IMR-90 (cell line): ENCODE measurements around the gene SPCS1.

Source experiments
- CEBPB ChIP-seq: IDR thresholded peaks from 2 replicates; pipeline ENCODE4 v1.6.1; 2012; ENCODE audit warnings: low read depth, low read length, improper control_type of control experiment
- ELK1 ChIP-seq: fragments of 150-350 bp; IDR thresholded peaks from 2 replicates; pipeline ENCODE4 v1.6.1; 2016; ENCODE audit warnings: low read depth, mild to moderate bottlenecking, low read length, moderate library complexity, borderline replicate concordance
- FOS ChIP-seq: fragments of 150-350 bp; IDR thresholded peaks from 2 replicates; pipeline ENCODE4 v1.6.1; 2016; ENCODE audit warnings: low read depth, low read length
- MAZ ChIP-seq: IDR thresholded peaks from 2 replicates; pipeline ENCODE4 v1.6.1; 2012; ENCODE audit warnings: low read depth, mild to moderate bottlenecking, low read length, improper control_type of control experiment, moderate library complexity, borderline replicate concordance
- MXI1 ChIP-seq: IDR thresholded peaks from 2 replicates; pipeline ENCODE4 v1.6.1; 2012; ENCODE audit warnings: low read depth, mild to moderate bottlenecking, low read length, moderate library complexity, borderline replicate concordance
- POLR2A ChIP-seq: IDR thresholded peaks from 2 replicates; pipeline ENCODE4 v1.6.1; 2012; ENCODE audit warnings: mild to moderate bottlenecking, low read depth, low read length
- RAD21 ChIP-seq: IDR thresholded peaks from 2 replicates; pipeline ENCODE4 v1.6.1; 2012; ENCODE audit warnings: low read length, improper control_type of control experiment
- RCOR1 ChIP-seq: IDR thresholded peaks from 2 replicates; pipeline ENCODE4 v1.6.1; 2012; ENCODE audit warnings: mild to moderate bottlenecking, low read length, improper control_type of control experiment; ENCODE audit not compliant: insufficient replicate concordance
- RFX5 ChIP-seq: IDR thresholded peaks from 2 replicates; pipeline ENCODE4 v1.8.0; 2012; ENCODE audit warnings: low read depth, mild to moderate bottlenecking, low read length, moderate library complexity
- SMC3 ChIP-seq: fragments of 150-350 bp; IDR thresholded peaks from 2 replicates; pipeline ENCODE4 v1.6.1; 2016; ENCODE audit warnings: low read depth, mild to moderate bottlenecking, antibody characterized with exemption, low read length, moderate library complexity
- TF ChIP-seq, protein P1 (sequence below): conservative IDR thresholded peaks from 2 replicates; pipeline ENCODE4 v1.5.1; 2012; ENCODE audit warnings: mild to moderate bottlenecking, low read depth, low read length, improper control_type of control experiment
- TF ChIP-seq, protein P2 (sequence below): fragments of 150-350 bp; IDR thresholded peaks from 2 replicates; pipeline ENCODE4 v1.6.1; 2017; ENCODE audit warnings: mild to moderate bottlenecking, antibody characterized with exemption, low read length, low read depth

GRCh38 chr3:52752045-52752660, 46.2 kb downstream of the SPCS1 start:
- TF ChIP-seq POLR2A (no peak), RAD21 (no peak), CEBPB (no peak), MXI1 (no peak), SMC3 (no peak), RFX5 (no peak), FOS (no peak), ELK1 (no peak), MAZ (no peak), RCOR1 (no peak)
- TF ChIP-seq, protein P1, sequence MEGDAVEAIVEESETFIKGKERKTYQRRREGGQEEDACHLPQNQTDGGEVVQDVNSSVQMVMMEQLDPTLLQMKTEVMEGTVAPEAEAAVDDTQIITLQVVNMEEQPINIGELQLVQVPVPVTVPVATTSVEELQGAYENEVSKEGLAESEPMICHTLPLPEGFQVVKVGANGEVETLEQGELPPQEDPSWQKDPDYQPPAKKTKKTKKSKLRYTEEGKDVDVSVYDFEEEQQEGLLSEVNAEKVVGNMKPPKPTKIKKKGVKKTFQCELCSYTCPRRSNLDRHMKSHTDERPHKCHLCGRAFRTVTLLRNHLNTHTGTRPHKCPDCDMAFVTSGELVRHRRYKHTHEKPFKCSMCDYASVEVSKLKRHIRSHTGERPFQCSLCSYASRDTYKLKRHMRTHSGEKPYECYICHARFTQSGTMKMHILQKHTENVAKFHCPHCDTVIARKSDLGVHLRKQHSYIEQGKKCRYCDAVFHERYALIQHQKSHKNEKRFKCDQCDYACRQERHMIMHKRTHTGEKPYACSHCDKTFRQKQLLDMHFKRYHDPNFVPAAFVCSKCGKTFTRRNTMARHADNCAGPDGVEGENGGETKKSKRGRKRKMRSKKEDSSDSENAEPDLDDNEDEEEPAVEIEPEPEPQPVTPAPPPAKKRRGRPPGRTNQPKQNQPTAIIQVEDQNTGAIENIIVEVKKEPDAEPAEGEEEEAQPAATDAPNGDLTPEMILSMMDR = no peak
- TF ChIP-seq, protein P2, sequence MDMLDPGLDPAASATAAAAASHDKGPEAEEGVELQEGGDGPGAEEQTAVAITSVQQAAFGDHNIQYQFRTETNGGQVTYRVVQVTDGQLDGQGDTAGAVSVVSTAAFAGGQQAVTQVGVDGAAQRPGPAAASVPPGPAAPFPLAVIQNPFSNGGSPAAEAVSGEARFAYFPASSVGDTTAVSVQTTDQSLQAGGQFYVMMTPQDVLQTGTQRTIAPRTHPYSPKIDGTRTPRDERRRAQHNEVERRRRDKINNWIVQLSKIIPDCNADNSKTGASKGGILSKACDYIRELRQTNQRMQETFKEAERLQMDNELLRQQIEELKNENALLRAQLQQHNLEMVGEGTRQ = no peak
